ENCODE data around the gene NPB.

NPB gene

DNA sequence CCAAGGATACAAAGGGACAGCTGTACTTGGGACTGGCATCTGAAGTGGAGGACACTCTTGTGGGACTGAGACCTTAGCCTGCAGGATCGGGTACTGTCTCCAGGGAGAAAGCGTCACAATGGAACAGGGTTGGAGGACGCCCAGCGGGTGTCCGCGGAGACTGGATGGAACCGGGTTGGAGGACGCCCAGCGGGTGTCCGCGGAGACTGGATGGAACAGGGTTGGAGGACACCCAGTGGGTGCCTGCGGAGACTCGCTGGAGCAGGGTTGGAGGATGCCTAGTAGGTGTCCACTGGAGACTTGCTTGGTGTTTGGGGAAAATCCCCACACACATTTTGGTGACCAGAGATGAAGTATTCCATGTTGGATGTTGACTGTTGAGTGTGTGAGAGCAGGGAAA lies 45.2 kb downstream of the NPB start, which contains the start of gene MYADML2:
Gene MYADML2 (minus strand): TSS at position 45 of the 400 bp plus-strand sequence. CDS start 5,492 bp downstream, outside the sequence.
- no peak for DNase-seq

DNA sequence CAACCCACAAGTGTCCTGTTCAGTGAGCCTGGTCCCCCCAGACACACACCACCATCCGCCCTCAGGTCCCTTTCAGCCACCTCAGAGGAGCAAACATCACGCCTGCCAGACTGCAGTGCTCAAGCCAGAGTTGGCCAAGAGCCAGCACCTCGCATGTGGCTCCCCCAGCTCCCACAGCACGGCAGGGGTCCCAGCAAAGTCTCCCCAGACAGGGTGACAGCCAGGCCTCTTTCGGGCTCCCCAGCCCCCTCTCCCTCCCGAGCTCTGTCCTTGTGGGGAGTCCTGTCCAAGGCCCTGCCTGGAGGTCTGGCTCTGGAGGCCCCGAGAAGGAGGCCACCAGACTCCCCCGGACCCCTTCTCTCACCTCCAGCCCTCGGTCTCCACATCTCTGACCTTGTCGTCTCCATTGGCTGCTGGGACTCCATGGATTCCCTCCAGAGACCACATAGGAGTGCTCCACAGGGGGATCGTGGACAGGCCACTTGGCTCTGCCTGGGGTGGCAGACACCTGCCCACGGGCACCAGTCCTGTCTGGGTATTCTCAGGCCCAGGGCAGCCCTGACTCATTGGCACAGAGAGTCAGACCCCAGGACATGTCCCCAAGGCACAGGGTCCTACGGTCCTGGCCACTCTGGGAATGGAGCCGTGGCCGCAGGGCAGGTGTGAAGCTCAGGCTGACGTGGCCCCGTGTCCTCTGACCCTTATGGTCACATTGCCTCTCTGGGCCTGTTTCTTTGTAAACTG lies 46.8 kb downstream of the NPB start:
- no peak for DNase-seq

DNA sequence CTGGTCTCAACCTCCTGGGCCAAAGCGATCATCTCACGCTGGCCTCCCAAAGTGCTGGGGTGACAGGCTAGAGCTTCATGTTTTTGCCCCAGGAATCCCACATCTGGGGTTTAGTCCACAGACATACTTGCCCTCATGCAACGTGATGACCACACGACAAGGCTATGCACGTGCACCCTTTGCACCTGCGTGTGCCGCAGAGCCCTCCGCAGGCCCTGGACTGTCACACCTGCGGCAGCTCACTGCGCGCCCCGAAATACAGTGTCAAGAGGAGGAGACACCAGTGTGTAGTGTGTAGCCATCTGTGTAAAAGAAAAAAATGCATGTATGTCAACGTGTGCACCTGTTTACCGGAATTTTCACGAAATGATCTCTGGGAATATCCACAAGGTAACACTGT lies 48.5 kb downstream of the NPB start:
- no peak for DNase-seq

DNA sequence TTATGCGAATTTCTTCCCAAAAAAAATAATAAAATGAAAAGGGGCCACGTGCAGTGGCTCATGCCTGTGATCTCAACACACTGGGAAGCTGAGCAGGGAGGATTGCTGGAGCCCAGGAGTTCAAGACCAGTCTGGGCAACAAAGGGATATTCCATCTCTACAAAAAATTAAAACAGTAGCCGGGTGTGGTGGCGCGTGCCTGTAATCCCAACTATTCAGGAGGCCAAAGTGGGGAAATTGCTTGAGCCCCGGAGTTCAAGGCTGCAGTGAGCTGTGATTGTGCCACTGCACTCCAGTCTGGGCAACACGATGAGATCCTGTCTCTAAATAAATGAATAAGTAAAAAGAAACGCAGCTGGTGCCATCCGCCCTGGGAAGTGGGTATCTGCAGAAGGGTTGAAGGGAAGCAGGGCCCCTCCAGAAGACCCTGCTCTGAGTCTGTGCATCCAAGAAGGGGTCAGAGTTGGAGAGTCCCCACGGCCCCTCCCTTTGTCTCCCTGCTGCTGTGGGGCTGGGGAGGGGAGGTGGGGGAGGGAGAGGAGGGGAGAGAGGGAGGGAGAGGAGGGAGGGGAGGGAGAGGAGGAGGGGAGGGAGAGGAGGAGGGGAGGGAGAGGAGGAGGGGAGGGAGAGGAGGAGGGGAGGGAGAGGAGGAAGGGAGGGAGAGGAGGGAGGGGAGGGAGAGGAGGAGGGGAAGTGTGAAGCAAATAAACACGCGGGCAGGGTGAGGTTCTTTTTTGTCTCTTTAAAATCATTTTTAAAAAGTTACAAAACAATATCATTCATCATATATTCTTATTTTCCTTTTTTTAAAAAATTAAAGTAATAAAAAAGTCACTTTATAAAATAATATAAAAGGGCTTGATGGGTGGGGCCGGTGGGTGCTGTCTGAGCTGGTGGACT lies 50.0 kb downstream of the NPB start:
- DNase-seq: no peak

Measured in CD4-positive, alpha-beta T cell treated with Interleukin-6 for 4 hours (primary cell).